Measurements from ENCODE around the gene ECD.

The ECD gene

DNA sequence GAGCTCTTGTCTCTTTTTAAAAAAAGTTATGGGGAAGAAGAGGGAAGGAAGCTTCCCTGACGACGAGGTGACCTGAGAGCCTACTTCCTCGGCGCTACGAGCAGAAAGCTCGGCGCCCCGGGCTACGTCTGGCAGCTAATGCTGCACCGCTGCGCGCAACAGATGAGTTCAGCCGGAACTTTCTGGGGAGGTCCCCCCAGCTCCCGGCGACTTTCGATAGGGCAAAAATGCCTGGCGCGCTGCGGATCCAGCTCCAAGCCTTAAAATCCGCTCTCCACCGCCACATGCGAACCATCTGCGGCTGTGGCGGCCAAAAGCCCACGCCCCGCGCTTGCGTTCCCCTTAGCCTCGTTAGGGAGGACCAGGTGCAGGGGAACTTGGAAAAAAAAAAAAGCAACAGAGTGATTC, 71.8 kb downstream of the ECD start:
- DNase-seq, result peak; percentile 29 to 38 (median 36)

DNA sequence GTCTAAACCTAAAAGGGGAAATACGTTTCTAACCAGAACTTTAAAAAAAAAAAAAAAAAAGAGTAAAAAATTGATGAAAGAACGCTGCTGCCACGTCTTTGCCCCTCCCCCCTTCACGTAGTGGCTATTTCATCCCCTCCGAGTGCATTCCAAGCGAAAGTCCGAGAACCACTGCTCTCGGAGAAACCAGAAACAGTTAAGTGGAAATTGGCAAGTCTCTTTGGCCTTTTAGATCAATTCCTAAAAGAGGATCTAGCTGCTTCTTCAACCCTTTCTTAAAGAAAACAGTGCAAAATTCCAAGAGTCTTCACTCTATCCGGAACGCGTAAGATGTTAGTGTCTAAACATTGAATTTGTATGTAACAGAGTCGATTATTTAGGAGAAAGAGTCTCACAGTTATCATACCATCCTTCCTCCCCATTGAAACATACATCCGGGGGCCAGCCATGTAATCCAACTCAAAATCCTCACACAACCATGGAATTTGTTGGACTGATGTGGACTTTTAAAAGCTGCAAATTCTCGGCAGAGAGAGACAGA, 72.3 kb downstream of the ECD start:
- no peak for DNase-seq

DNA sequence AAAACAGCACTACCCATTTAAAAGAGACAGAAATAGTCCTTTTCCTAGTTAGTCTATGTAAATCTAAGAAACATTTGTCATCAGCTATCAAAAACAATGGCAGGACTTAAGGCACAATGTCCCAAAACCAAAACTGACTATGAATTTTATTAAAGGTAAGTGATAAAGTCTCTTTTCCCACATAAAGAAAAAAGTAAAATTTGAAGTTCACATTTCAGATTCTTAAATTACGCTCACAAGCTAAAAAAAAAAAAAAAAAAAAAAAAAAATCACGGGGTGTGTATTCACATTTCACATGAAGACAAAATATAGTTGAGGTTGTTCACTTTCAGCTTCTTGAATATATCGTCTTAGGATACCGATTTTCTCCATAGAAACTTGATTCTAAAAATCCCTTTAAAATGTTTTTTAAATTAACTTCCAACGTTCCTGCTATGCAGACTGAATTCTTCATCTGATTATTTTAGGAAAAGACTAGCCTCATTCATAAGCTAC, 72.8 kb downstream of the ECD start:
- no peak for DNase-seq

DNA sequence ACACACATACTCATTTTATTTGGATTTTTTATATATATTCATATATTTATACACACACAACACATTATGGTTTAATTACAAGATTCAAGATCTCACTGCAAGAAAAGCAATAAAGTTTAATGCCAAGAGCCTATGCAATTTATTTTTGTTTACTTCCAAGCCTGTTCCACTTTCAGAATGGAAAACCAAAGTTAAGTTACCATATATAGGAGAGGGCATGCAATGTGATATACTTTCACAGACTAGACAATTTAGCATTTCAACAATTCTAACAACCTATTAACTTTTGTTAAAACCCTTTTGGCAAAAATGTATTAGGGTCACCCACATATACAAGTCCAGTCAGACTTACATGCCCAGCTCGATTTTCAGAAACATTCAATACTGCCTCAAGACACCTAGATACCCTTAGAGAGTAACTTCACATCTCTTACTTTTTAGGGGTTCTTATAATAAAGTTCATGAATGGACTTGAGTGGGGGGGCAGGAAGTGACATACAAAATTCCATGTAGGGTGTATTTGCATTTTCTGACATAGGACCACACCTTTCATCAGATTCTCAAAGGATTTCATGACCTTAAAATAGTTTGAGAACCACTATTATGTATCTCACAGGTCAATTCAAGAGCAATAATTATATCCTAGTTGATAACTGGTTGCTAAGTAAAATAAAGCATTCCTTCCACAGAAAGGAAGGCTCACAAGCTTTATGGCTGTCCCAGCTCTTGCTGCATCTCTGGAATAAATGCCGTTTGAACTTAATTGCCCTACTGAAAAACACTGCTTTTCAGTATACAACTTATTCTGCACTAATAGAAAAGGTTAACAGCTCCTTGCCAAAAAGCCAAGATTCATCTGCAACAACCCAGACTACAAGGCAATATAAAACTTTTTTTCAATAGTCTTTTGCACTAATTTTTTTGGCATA, 73.6 kb downstream of the ECD start:
- no peak for DNase-seq

DNA sequence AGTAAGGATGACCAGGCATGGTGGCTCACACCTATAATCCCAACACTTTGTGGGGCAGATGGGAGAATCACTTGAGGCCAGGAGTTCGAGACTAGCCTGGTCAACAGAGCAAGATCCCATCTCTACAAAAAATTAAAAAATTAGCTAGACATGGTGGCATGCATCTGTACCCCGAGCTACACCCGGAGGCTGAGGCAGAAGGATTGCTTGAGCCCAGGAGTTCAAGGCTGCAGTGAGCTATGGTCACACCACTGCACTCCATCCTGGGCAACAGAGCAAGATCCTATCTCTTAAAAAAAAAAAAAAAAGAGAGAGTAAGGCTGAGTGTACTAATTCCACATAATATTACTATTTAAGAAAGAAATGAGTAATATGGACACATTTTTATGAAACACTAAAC, 75.0 kb downstream of the ECD start:
- no peak for DNase-seq

DNA sequence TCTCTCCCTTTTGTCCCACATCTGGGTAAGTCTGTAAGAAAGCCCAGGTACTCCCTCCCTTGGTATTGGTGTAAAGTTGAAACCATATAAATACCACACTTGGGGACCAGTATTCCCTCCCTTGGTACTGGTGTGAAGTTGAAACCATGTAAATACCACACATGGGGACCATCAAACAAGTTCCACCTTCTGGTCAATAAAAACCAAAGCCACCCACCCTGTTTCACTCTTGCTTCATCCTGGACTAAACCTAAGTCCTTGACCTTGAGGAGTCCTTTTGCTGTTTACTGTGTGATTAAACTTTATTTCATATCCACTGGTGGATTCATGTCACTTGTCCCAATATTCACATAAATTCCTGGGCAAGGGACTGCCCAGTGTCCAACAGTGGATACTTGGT, 79.5 kb downstream of the ECD start:
- no peak for DNase-seq

DNA sequence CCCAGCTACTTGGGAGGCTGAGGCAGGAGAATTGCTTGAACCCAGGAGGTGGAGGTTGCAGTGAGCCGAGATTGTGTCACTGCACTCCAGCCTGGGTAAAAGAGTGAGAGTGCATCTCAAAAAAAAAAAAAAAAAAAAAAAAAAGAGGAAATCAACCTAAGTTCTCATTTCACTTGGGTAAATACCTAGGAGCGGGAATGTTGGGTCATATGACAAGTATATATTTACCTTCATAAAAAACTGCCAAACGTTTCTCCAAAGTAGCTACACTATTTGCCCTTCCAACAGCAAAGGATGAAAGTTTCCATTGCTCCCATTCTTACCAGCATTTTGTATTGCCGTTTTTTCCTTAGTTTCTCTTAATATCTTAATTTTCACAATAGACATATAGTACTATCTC, 81.0 kb downstream of the ECD start:
- DNase-seq, result no peak

DNA sequence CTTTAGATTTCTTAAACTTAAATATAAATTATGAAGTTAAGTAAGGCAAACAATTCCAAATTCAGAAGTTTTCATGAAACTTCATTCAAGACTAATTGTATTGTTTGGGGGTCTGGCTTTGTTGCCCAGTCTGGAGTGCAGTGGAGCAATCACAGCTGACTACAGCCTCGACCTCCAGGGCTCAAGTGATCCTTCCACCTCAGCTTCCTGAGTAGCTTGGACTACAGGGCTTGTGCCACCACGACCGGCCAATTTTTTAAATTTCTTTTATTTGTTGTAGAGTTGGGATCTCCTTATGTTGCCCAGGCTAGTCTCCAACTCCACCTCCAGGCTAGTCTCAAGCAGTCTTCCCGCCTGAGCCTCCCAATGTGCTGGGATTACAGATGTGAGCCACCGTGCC, 83.6 kb downstream of the ECD start:
- no peak for DNase-seq
